ENCODE data around the gene ELF3. TPM values are rescaled to one million over a fixed set of nuclear protein-coding genes. Genes with fewer than 3 reads are reported as not detected.

Gene ELF3
- total and polyA plus RNA-seq, 2 of the 13 experiments (the other 11 are each of a cell fraction or from before 2014, with no cell fraction given): 11.5 to 55.1 TPM

- TF ChIP-seq KMT2A (CRISPR knock-in tag; IDR thresholded peaks at IDR 0.05) (no peak), ZNF512B (CRISPR knock-in tag; IDR thresholded peaks at IDR 0.05; ENCODE audit: borderline replicate concordance) (no peak), CBX2 (IDR thresholded peaks at IDR 0.05; ENCODE audit: low read depth, low read length) (no peak), CBX2 (CRISPR knock-in tag; IDR thresholded peaks at IDR 0.05; ENCODE audit: low read depth) (no peak), ZNF224 (CRISPR knock-in tag; IDR thresholded peaks at IDR 0.05) (no peak), ZNF124 (CRISPR knock-in tag; IDR thresholded peaks at IDR 0.05) (no peak), RBM22 (optimal IDR thresholded peaks at IDR 0.05; ENCODE audit: low read length) (no peak), PATZ1 (CRISPR knock-in tag; IDR thresholded peaks at IDR 0.05) (peak; percentile 68; the same call in 1 of the 2 replicates), ZIK1 (CRISPR knock-in tag; IDR thresholded peaks at IDR 0.05; ENCODE audit: borderline replicate concordance, low read depth) (no peak), ZNF549 (CRISPR knock-in tag; IDR thresholded peaks at IDR 0.05) (no peak), MLX (CRISPR knock-in tag; IDR thresholded peaks at IDR 0.05) (no peak), HIC2 (CRISPR knock-in tag; IDR thresholded peaks at IDR 0.05; ENCODE audit: low read depth) (peak; percentile 97), ZNF10 (CRISPR knock-in tag; IDR thresholded peaks at IDR 0.05; ENCODE audit: borderline replicate concordance, low read depth) (no peak), BRD4 (CRISPR knock-in tag; IDR thresholded peaks at IDR 0.05) (0 out of 2 replicates have a peak, but pooled peaks have one; percentile 19), ZBTB26 (CRISPR knock-in tag; IDR thresholded peaks at IDR 0.05; ENCODE audit: borderline replicate concordance) (no peak), CC2D1A (CRISPR knock-in tag; IDR thresholded peaks at IDR 0.05) (no peak), EZH2 (conservative IDR thresholded peaks at IDR 0.05; ENCODE audit: low read depth, low read length) (no peak), TCF7L2 (IDR thresholded peaks at IDR 0.05; ENCODE audit: low read depth, low read length) (no peak), PAX8 (CRISPR knock-in tag; IDR thresholded peaks at IDR 0.05; ENCODE audit: borderline replicate concordance) (no peak)
Measured at GRCh38 chr1:202056644-202057334, 46.4 kb downstream of the ELF3 start (continued).
